HG02763 (cell line): ENCODE measurements around the gene HOXA6.

Experiments
- ATAC-seq: cut with Tn5 transposase; IDR thresholded peaks from one replicate; pipeline ENCODE4 v1.9.1; 2021; ENCODE audit warnings: mild to moderate bottlenecking, moderate library complexity; ENCODE audit not compliant: unreplicated experiment

Gene HOXA6

GRCh38 chr7:27163288-27164044 lies 15.9 kb upstream of the HOXA6 start:
- ATAC-seq: no peak

DNA sequence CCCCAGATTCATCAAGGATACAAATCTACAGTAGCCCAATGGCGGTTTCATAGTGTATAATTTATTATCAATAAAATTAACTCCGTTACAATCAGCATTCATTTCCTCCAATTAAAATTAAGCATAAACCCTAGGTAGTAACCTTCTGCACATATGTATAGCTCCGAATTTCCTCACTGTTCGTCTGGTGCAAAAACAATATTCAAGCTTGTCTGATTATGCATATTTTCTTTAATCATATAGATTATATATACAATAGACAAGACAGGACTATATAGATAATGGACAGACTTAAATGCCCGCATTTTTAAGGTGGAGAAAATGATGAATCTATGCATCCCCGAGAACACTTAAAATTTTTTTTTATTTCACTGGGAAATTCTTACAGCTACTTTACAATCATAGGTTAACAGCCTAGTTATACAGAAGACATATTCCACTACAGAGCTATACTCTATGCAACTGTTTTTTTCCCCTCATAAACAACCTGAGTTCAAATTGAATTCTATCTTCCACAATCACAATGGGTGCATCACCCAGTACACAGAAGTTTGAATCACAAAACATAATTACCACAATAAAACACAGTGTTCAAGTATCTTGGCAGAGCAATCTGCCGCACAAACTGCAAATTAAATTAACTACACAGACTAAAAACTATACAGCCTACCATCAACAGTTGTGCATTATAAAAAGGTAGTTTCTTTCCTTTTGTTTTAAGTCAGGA lies 15.2 kb upstream of the HOXA6 start:
- ATAC-seq: no peak

DNA sequence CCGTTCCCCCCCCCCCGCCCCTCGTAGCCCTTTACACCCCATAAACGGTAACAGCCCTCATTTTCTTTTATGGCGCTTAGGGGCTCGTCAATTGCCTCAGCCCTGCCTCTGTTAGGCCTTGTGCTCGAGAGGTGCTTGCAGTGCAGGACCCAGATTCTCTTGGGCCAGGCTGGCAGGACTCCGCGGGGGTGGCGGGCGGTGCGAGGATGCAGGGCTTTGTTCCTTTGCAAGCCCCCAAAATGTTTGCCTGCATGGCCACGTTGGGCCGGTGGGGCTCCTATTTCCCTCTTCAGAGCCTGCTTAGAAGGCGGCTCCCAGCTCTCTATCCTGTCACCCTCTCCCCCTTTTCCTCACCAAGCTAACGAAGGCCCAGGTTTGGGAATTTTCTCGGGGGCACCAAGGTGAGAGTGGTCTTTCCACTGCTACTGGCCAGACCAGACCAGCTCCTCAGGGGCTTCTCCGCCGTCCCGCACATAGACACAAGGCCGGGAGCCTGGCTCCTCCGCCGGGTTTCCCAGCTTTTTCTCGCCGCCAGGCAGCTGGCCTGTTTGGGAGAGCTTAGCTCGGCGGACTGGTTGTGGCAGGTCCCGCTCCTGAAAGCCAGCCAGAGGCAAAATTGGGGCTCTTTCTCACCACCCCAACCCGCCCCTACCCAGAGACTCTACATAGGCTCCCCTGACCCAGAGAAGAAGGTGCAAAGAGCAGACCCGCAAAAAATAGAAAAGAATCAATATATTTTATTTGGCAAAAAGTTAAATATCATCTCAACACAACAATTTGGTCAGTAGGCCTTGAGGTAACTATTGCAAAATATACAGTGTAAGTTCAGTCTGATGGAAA lies 14.4 kb upstream of the HOXA6 start:
- ATAC-seq: no peak

DNA sequence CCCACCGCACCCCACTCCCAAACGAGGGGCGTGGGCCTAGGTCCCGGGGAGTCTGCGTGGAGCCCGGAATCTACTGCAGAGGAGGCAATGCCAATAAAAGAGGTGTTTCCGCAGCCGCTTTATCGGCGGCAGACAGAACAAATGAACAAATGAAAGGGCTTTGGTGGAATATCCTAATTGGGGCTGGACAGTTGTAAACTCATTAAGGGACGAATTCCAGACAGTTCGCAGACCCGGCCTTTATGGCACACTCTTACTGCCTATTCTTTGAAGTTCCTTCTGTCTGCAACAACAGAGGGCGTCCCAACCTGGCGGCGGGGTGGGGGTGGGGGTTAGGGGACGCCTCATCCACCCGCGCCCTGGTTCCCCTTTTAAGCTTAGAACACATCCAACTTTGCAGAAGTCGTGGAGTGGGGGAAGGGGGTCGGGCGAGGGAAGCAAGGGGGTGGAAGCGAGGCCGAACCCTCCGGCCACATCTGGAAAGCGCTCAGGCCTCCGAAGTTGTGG lies 13.7 kb upstream of the HOXA6 start:
- ATAC-seq: no peak

GRCh38 chr7:27160546-27161213 lies 13.1 kb upstream of the HOXA6 start:
- peak; percentile 43 for ATAC-seq

- ATAC-seq: no peak
Measured at GRCh38 chr7:27160145-27160545, 12.6 kb upstream of the HOXA6 start.

DNA sequence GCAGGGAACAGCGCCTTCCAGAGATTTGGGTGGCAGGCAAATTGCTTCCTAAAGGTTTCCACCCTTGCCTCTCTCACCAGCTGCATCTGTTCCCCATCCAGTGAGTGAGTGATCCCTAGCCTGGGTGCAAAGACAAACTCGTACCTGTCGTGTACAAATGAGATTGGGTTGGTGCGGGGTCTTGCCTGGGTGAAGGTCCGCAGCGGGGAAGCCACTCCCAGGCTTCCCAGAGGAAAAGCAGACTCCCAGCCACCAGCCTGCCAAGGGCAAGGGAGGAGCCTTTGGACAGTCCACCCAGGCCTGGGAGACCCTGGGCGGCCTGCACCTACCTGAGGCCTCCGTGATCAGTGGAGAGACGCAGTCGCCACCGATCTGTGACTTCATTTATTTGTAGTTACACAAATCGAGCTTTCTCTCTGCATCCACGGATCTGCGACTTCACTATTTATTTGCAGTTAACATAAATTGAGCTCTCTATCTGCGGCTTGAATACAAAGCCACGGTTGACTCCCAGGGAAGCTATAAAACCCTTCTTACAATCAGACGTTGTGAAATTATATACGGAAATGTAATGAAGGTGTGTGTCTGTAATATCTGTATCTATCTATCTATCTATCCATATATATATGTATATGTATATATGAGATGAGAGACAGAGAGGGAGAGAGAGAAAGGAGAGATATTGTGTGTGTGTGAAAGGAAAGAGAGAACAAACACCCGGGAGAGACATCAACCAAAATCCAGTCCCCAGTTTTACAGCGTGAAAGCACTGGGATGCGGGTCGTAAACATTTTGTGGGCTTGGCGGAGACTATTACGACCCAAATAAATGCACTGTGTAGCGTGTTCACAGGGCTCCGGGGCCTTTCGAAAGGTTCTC lies 11.9 kb upstream of the HOXA6 start:
- ATAC-seq: no peak

- ATAC-seq: no peak
Measured at GRCh38 chr7:27158436-27159265, 11.1 kb upstream of the HOXA6 start.

DNA sequence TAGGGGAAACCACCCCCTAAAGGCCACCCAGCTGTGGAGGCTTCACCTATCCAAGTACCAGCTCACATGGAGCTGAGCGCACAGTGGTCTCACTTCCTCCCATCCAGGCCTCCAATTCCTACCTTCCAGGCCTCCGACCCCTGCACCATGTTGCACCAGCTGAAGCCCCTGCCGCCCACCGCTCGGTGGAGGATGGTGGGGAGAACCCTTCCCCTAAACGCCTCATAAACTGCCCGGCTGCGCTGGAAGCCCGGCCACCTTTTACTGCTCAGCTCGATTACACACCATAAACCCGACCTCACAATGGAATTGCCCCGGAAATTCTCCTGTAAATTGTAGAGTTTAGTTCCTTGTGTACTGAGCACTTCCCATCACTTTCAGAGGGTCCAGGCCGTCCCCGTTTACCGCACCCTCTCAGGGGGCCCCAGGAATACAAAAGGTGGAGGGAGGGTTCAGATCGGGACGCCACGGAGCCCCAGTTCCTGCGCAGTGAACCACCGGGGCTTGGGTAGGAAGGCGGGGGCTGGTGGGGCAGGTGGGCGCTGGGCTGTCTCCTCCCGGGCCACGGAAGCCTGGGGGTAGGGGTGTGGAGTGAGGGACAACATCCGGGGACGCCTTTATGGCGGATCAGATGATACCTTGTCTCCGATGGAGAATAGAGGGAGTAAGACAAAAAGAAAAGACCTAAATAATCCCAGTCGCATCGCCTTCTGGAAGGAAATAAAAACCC lies 10.3 kb upstream of the HOXA6 start:
- no peak for ATAC-seq

GRCh38 chr7:27156916-27157701 lies 9.5 kb upstream of the HOXA6 start:
- no peak for ATAC-seq

DNA sequence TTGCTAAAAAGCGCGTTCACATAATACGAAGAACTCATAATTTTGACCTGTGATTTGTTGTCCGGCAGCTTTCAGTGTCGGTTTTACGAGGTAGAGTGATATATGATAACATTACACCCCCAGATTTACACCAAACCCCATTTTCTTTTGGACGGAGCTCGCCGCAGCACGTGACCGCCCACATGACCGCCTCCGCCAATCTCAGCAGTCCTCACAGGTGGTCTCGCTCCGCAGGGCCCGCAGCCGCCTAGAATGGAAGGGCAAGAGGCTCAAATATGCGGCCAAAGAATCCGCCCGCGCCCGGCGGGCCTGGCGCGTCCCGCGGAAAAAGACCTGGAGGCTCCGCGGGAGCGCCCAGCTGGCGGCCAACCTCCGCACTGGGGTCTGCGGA lies 8.9 kb upstream of the HOXA6 start, which contains the start of gene HOXA7:
Gene HOXA7 (minus strand): TSS at position 168 of the 391 bp plus-strand sequence. CDS start 130 bp downstream, at position 38.
- no peak for ATAC-seq

GRCh38 chr7:27155816-27156507 lies 8.4 kb upstream of the HOXA6 start:
- ATAC-seq: no peak

DNA sequence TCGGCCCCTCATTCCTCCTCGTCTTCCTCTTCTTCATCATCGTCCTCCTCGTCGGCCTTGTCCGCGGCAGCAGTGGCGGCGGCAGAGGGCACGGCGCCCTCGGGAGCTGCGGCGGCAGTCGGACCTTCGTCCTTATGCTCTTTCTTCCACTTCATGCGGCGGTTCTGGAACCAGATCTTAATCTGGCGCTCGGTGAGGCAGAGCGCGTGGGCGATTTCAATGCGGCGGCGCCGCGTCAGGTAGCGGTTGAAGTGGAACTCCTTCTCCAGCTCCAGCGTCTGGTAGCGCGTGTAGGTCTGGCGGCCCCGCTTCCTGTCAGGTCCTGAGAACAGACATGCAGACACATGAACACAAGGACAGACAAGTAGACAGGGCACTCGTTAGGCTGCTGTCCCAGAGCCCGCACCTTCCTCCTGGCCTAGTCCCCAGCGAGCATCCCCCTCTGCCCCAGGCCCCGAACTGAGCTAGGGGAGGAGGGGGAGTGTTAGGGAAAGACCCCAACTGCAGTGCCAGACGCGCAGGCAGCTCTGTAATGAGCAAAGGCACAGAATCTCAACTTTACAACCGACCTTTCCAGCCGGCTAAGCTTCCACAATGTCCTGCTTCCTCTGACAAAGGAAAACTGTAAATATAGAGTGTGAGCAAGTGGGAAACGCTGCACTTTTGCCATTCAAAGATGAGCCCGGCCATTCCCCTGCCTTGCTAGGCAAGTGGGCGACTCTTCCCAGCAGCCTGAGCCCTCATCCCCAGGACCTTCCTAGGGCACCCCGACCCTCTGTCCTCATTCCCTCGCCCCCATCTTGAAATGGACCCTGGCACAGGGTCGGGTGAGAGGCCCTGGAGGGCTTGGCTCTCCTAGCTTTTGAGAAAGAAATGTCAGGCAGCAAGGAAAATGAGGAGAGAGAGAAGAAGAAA lies 7.6 kb upstream of the HOXA6 start:
- ATAC-seq: no peak

GRCh38 chr7:27154369-27154768 lies 6.8 kb upstream of the HOXA6 start:
- no peak for ATAC-seq

GRCh38 chr7:27153526-27153925 lies 6.0 kb upstream of the HOXA6 start:
- no peak for ATAC-seq
